HEK293 (cell line): ENCODE data around the gene L3MBTL1.

ENCODE experiments used
- BCL11B ChIP-seq: fragments of 450-650 bp; formaldehyde crosslinking; IDR thresholded peaks from 2 replicates; pipeline ENCODE4 v1.5.1; 2016; ENCODE audit warnings: low read depth, missing biosample characterization, missing genetic modification characterization
- EGR2 ChIP-seq: fragments of 450-650 bp; formaldehyde crosslinking; IDR thresholded peaks from 2 replicates; pipeline ENCODE4 v1.5.1; 2016; ENCODE audit warnings: low read depth, missing biosample characterization, missing genetic modification characterization
- FEZF1 ChIP-seq: fragments of 450-650 bp; formaldehyde crosslinking; IDR thresholded peaks from 2 replicates; pipeline ENCODE4 v1.5.1; 2016; ENCODE audit warnings: missing biosample characterization, missing genetic modification characterization
- GLI4 ChIP-seq: fragments of 450-650 bp; formaldehyde crosslinking; IDR thresholded peaks from 2 replicates; pipeline ENCODE4 v1.5.1; 2016; ENCODE audit warnings: missing biosample characterization, missing genetic modification characterization
- KLF10 ChIP-seq: fragments of 450-650 bp; IDR thresholded peaks from 2 replicates; pipeline ENCODE4 v1.5.1; 2018; ENCODE audit warnings: missing biosample characterization, mild to moderate bottlenecking, missing genetic modification characterization
- KLF7 ChIP-seq: fragments of 450-650 bp; formaldehyde crosslinking; IDR thresholded peaks from 2 replicates; pipeline ENCODE4 v1.5.1; 2016; ENCODE audit warnings: missing biosample characterization, missing genetic modification characterization, borderline replicate concordance
- KLF8 ChIP-seq: fragments of 450-650 bp; formaldehyde crosslinking; IDR thresholded peaks from 2 replicates; pipeline ENCODE4 v1.5.1; 2016; ENCODE audit warnings: missing biosample characterization, missing genetic modification characterization
- OSR2 ChIP-seq: fragments of 450-650 bp; formaldehyde crosslinking; IDR thresholded peaks from 2 replicates; pipeline ENCODE4 v1.5.1; 2016; ENCODE audit warnings: missing biosample characterization, missing genetic modification characterization
- SALL2 ChIP-seq: fragments of 450-650 bp; formaldehyde crosslinking; IDR thresholded peaks from 2 replicates; pipeline ENCODE4 v1.5.0; 2017; ENCODE audit warnings: missing biosample characterization, mild to moderate bottlenecking, missing genetic modification characterization, borderline replicate concordance
- SP3 ChIP-seq: fragments of 450-650 bp; formaldehyde crosslinking; IDR thresholded peaks from 2 replicates; pipeline ENCODE4 v1.5.1; 2016; ENCODE audit warnings: missing biosample characterization, missing genetic modification characterization
- ZBTB21 ChIP-seq: fragments of 450-650 bp; formaldehyde crosslinking; IDR thresholded peaks from 2 replicates; pipeline ENCODE4 v1.5.1; 2017; ENCODE audit warnings: missing biosample characterization, missing genetic modification characterization
- ZBTB8A ChIP-seq: fragments of 450-650 bp; formaldehyde crosslinking; IDR thresholded peaks from 2 replicates; pipeline ENCODE4 v1.5.1; 2016; ENCODE audit warnings: missing biosample characterization, missing genetic modification characterization
- ZFP37 ChIP-seq: fragments of 450-650 bp; formaldehyde crosslinking; IDR thresholded peaks from 2 replicates; pipeline ENCODE4 v1.5.1; 2016; ENCODE audit warnings: missing biosample characterization, missing genetic modification characterization
- ZNF138 ChIP-seq: fragments of 450-650 bp; formaldehyde crosslinking; IDR thresholded peaks from 2 replicates; pipeline ENCODE4 v1.5.1; 2016; ENCODE audit warnings: missing biosample characterization, missing genetic modification characterization, borderline replicate concordance
- ZNF157 ChIP-seq: fragments of 450-650 bp; formaldehyde crosslinking; IDR thresholded peaks from 2 replicates; pipeline ENCODE4 v1.5.1; 2016; ENCODE audit warnings: missing biosample characterization, missing genetic modification characterization
- ZNF16 ChIP-seq: fragments of 450-650 bp; formaldehyde crosslinking; IDR thresholded peaks from 2 replicates; pipeline ENCODE4 v1.5.1; 2016; ENCODE audit warnings: low read depth, missing biosample characterization, missing genetic modification characterization
- ZNF19 ChIP-seq: fragments of 450-650 bp; formaldehyde crosslinking; IDR thresholded peaks from 2 replicates; pipeline ENCODE4; 2016; ENCODE audit warnings: missing biosample characterization, missing genetic modification characterization, low read depth
- ZNF2 ChIP-seq: fragments of 450-650 bp; formaldehyde crosslinking; IDR thresholded peaks from 2 replicates; pipeline ENCODE4 v1.5.1; 2016; ENCODE audit warnings: missing biosample characterization, missing genetic modification characterization
- ZNF239 ChIP-seq: fragments of 450-650 bp; formaldehyde crosslinking; IDR thresholded peaks from 2 replicates; pipeline ENCODE4 v1.5.1; 2016; ENCODE audit warnings: missing biosample characterization, missing genetic modification characterization
- ZNF280D ChIP-seq: fragments of 450-650 bp; formaldehyde crosslinking; IDR thresholded peaks from 2 replicates; pipeline ENCODE4 v1.5.1; 2016; ENCODE audit warnings: missing biosample characterization, missing genetic modification characterization
- ZNF302 ChIP-seq: fragments of 450-650 bp; formaldehyde crosslinking; IDR thresholded peaks from 2 replicates; pipeline ENCODE4 v1.5.1; 2016; ENCODE audit warnings: missing biosample characterization, missing genetic modification characterization, low read depth
- ZNF335 ChIP-seq: fragments of 450-650 bp; formaldehyde crosslinking; conservative IDR thresholded peaks from 2 replicates; pipeline ENCODE4 v1.5.1; 2016; ENCODE audit warnings: missing biosample characterization, missing genetic modification characterization
- ZNF350 ChIP-seq: fragments of 450-650 bp; formaldehyde crosslinking; IDR thresholded peaks from 2 replicates; pipeline ENCODE4 v1.5.0; 2017; ENCODE audit warnings: missing biosample characterization, mild to moderate bottlenecking, missing genetic modification characterization
- ZNF530 ChIP-seq: fragments of 450-650 bp; formaldehyde crosslinking; IDR thresholded peaks from 2 replicates; pipeline ENCODE4 v1.5.1; 2016; ENCODE audit warnings: low read depth, missing biosample characterization, missing genetic modification characterization
- ZNF544 ChIP-seq: fragments of 450-650 bp; formaldehyde crosslinking; IDR thresholded peaks from 2 replicates; pipeline ENCODE4 v1.5.0; 2017; ENCODE audit warnings: missing biosample characterization, missing genetic modification characterization
- ZNF548 ChIP-seq: fragments of 450-650 bp; formaldehyde crosslinking; IDR thresholded peaks from 2 replicates; pipeline ENCODE4 v1.5.1; 2016; ENCODE audit warnings: missing biosample characterization, missing genetic modification characterization
- ZNF549 ChIP-seq: fragments of 450-650 bp; IDR thresholded peaks from 2 replicates; pipeline ENCODE4 v1.5.1; 2018; ENCODE audit warnings: missing biosample characterization, missing genetic modification characterization, mild to moderate bottlenecking, inconsistent platforms, moderate library complexity
- ZNF76 ChIP-seq: fragments of 450-650 bp; formaldehyde crosslinking; IDR thresholded peaks from 2 replicates; pipeline ENCODE4; 2016; ENCODE audit warnings: low read depth, missing biosample characterization, missing genetic modification characterization, borderline replicate concordance
- ZNF776 ChIP-seq: fragments of 450-650 bp; formaldehyde crosslinking; IDR thresholded peaks from 2 replicates; pipeline ENCODE4 v1.5.0; 2017; ENCODE audit warnings: missing biosample characterization, missing genetic modification characterization, borderline replicate concordance
- TF ChIP-seq, protein P1 (sequence below): fragments of 450-650 bp; formaldehyde crosslinking; conservative IDR thresholded peaks from 2 replicates; pipeline ENCODE4 v1.5.1; 2016; ENCODE audit warnings: low read depth, missing biosample characterization, missing genetic modification characterization
- TF ChIP-seq, protein P2 (sequence below): fragments of 450-650 bp; formaldehyde crosslinking; IDR thresholded peaks from 2 replicates; pipeline ENCODE4 v1.5.1; 2016; ENCODE audit warnings: missing biosample characterization, missing genetic modification characterization
- TF ChIP-seq, protein P3 (sequence below): sonication (generic); formaldehyde crosslinking; IDR thresholded peaks from 2 replicates; pipeline ENCODE4 v1.8.1; 2022; ENCODE audit warnings: mild to moderate bottlenecking, moderate library complexity, missing genetic modification reagents

Gene L3MBTL1

DNA sequence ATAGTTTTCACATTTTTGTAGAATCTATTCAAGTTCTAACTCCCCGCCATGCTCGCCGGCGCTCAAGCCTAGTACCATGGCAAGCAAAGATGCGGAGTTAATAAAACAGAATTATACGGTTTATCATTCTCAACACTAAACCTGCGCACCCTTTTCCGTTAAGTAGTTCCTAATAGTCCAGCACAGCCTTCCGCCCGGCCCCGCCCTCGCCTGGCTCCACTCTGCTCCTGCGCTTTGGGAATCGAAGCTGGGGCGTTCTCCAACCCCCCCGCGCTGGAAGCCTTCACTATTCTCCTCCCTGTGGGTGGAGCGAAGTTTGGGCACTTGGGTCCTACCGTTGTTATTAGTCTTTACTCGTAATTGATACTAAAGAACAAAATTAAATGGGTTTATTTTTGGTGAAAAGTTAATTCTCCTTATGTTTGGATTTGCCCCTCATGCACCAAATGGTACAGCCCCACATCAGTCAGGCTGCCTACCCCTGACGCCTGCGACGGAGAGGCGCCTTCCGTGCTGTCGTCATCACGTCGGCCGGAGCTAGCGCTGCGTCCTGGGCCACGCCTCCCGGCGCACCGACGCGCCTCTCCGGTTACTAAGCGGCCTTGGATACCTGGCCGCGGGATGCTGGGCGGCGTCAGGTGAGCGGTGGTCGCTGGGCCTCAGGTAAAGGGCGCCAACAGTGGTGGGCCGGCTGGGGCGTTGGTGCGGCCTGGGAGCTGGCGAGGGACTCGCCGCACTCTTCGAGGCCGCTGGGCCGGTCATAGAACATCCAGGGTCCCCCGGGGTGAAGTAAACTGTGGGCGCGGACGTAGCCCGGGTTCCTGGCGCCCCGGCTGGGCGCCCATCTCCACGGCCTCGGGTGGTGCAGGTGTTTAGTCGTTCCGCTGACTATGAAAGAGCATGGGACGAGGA is 83.2 kb downstream of the L3MBTL1 start, which contains the start of gene IFT52 (continued):
- no peak for TF ChIP-seq SALL2 (tag by site-specific recombination)
- no peak for TF ChIP-seq ZNF138 (tag by site-specific recombination)
- TF ChIP-seq, protein P1, sequence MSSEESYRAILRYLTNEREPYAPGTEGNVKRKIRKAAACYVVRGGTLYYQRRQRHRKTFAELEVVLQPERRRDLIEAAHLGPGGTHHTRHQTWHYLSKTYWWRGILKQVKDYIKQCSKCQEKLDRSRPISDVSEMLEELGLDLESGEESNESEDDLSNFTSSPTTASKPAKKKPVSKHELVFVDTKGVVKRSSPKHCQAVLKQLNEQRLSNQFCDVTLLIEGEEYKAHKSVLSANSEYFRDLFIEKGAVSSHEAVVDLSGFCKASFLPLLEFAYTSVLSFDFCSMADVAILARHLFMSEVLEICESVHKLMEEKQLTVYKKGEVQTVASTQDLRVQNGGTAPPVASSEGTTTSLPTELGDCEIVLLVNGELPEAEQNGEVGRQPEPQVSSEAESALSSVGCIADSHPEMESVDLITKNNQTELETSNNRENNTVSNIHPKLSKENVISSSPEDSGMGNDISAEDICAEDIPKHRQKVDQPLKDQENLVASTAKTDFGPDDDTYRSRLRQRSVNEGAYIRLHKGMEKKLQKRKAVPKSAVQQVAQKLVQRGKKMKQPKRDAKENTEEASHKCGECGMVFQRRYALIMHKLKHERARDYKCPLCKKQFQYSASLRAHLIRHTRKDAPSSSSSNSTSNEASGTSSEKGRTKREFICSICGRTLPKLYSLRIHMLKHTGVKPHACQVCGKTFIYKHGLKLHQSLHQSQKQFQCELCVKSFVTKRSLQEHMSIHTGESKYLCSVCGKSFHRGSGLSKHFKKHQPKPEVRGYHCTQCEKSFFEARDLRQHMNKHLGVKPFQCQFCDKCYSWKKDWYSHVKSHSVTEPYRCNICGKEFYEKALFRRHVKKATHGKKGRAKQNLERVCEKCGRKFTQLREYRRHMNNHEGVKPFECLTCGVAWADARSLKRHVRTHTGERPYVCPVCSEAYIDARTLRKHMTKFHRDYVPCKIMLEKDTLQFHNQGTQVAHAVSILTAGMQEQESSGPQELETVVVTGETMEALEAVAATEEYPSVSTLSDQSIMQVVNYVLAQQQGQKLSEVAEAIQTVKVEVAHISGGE = peak; percentile 50; the same call in 1 of the 2 replicates
- TF ChIP-seq KLF8 (tag by site-specific recombination) = peak; percentile 89
- TF ChIP-seq ZFP37 (tag by site-specific recombination) = no peak
- TF ChIP-seq OSR2 (tag by site-specific recombination) = no peak
- TF ChIP-seq ZBTB8A (tag by site-specific recombination) = peak; percentile 67
- TF ChIP-seq, protein P2, sequence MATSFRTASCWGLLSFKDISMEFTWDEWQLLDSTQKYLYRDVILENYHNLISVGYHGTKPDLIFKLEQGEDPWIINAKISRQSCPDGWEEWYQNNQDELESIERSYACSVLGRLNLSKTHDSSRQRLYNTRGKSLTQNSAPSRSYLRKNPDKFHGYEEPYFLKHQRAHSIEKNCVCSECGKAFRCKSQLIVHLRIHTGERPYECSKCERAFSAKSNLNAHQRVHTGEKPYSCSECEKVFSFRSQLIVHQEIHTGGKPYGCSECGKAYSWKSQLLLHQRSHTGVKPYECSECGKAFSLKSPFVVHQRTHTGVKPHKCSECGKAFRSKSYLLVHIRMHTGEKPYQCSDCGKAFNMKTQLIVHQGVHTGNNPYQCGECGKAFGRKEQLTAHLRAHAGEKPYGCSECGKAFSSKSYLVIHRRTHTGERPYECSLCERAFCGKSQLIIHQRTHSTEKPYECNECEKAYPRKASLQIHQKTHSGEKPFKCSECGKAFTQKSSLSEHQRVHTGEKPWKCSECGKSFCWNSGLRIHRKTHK = no peak
- TF ChIP-seq ZBTB21 = no peak
- peak; percentile 59; the same call in 1 of the 2 replicates for TF ChIP-seq KLF7 (tag by site-specific recombination)
- TF ChIP-seq ZNF548 (tag by site-specific recombination) = no peak
- no peak for TF ChIP-seq ZNF530
- no peak for TF ChIP-seq ZNF776 (tag by site-specific recombination)
- no peak for TF ChIP-seq ZNF549 (tag by site-specific recombination)
- TF ChIP-seq FEZF1 (tag by site-specific recombination) = no peak
- TF ChIP-seq ZNF16 (tag by site-specific recombination) = no peak
- no peak for TF ChIP-seq ZNF239 (tag by site-specific recombination)
- no peak for TF ChIP-seq ZNF350
- no peak for TF ChIP-seq GLI4
- peak; percentile 58; the same call in 1 of the 2 replicates for TF ChIP-seq ZNF76
- no peak for TF ChIP-seq ZNF19
- TF ChIP-seq SP3 (tag by site-specific recombination) = peak; percentile 84
- TF ChIP-seq KLF10 = peak; percentile 93
- no peak for TF ChIP-seq ZNF544 (tag by site-specific recombination)
- no peak; the same call in 1 of the 2 replicates for TF ChIP-seq EGR2
- no peak for TF ChIP-seq ZNF157 (tag by site-specific recombination)
- TF ChIP-seq, protein P3, sequence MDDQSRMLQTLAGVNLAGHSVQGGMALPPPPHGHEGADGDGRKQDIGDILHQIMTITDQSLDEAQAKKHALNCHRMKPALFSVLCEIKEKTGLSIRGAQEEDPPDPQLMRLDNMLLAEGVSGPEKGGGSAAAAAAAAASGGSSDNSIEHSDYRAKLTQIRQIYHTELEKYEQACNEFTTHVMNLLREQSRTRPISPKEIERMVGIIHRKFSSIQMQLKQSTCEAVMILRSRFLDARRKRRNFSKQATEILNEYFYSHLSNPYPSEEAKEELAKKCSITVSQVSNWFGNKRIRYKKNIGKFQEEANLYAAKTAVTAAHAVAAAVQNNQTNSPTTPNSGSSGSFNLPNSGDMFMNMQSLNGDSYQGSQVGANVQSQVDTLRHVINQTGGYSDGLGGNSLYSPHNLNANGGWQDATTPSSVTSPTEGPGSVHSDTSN (CRISPR knock-in tag) = 0 out of 2 replicates have a peak, but pooled peaks have one; percentile 30
- peak; percentile 72; the same call in 1 of the 2 replicates for TF ChIP-seq ZNF2 (tag by site-specific recombination)
- no peak for TF ChIP-seq ZNF280D (tag by site-specific recombination)
- no peak for TF ChIP-seq BCL11B (tag by site-specific recombination)
- no peak for TF ChIP-seq ZNF302 (tag by site-specific recombination)
- peak; percentile 92 for TF ChIP-seq ZNF335 (tag by site-specific recombination)
